Stimulated activated CD4-positive, alpha-beta T cell treated with anti-CD3 and anti-CD28 coated beads, Interleukin-12 subunit alpha, Interleukin-12 subunit beta, amount 100 ng/mL, for 4 hours (primary cell): Measurements from ENCODE around the gene ERLIN1.

Experiments used
- DNase-seq: peaks from one replicate; pipeline ENCODE4 v3.0.0-alpha.2; 2020

The ERLIN1 gene

GRCh38 chr10:100185364-100186252 lies at the start of gene ERLIN1:
TSS of gene ERLIN1 (minus strand) at chr10:100186029. CDS start at chr10:100185626, 403 bp downstream.
- DNase-seq = peak; percentile 95

DNA sequence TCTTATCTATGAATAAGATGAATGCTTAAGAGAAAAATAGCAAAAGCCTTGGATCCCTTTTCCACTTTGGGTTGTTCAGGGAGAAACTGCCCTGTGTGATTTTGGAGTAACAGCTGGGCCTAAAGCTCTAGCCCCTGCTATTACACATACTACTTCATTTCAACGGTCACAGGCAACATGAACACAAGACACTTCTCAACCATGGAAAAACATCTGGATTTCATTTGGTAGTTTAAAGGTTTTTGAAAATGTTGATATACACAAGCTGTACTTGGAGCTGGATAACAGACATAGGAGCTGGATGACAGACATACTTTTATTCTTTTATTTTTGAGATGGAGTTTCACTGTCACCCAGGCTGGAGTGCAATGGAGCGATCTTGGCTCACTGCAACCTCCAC lies 46.3 kb upstream of the ERLIN1 start:
- no peak for DNase-seq

GRCh38 chr10:100229819-100230422 lies 44.1 kb upstream of the ERLIN1 start:
- DNase-seq = no peak

GRCh38 chr10:100223879-100224278 lies 38.0 kb upstream of the ERLIN1 start:
- DNase-seq = no peak

- no peak for DNase-seq
Measured at GRCh38 chr10:100222529-100222928, 36.7 kb upstream of the ERLIN1 start.

GRCh38 chr10:100216006-100216405 lies 30.2 kb upstream of the ERLIN1 start:
- DNase-seq = no peak

GRCh38 chr10:100209303-100209702 lies 23.5 kb upstream of the ERLIN1 start:
- DNase-seq = no peak

DNA sequence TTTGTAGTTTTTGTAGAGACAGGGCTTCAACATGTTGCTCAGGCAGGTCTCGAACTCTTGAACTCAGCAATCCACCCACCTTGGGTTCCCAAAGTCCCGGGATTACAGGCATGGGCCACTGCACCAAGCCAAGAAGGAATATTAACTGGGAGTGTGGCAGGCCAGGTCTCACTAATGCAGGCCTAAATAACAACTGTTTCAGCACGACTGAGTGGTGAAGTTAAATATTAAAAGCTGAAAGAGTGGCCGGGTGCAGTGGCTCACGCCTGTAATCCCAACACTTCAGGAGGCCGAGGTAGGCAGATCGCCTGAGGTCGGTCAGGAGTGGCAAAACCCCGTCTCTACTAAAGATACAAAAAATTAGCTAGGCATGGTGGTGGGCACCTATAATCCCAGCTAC lies 22.4 kb upstream of the ERLIN1 start:
- no peak for DNase-seq

DNA sequence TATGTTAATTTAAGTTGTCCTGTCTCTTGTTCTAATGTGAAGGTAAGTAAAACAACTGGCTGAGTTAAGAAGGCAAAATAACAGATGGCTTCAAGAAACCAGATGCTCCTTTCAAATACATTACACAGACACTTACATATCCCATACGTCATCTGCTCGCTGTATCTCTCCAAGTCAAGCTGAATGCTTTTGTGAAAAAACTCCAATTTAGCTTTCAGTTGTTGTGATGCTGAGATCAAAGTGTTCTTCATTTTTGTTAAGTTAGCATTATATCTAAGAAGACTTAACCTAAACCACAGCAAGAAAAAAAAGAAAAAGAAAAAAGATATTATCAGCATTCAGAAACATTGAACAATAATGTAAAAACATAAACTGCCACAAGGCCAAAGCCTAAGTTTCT lies 18.5 kb upstream of the ERLIN1 start:
- DNase-seq = no peak

DNA sequence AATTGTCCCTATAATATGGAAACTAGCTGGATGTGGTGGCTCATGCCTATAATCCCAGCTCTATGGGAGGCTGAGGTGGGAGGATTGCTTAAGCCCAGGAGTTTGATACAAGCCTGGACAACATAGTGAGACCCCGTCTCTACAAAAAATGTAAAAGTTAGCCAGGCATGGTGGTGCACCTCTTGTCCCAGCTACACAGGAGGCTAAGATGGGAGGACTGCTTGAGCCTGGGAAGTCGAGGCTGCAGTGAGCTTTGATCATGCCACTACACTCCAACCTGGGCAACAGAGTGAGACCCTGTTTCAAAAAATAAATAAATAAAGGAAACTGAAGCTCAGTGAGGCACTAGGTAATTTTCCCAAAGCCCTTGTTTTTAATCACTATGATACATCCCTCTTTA lies 15.7 kb upstream of the ERLIN1 start:
- no peak for DNase-seq

DNA sequence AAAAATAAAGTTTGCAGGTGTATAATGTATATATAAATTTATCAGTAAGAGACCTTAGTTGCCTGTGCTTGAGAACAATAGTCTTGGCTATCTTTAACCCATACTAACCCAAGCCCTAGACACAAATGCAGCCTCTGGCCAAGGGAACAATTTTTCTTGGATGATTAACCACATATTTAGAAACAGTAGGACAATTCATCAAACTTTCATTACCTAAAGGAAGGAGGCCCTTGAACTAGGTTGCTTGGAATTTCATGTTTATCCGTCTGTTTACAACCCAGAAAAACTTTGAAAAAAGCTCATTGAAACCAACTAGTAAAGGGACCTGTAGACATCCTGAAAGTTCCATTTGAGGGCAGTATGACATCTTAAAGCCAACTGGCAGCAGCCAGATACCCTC lies 8.9 kb upstream of the ERLIN1 start:
- no peak for DNase-seq

DNA sequence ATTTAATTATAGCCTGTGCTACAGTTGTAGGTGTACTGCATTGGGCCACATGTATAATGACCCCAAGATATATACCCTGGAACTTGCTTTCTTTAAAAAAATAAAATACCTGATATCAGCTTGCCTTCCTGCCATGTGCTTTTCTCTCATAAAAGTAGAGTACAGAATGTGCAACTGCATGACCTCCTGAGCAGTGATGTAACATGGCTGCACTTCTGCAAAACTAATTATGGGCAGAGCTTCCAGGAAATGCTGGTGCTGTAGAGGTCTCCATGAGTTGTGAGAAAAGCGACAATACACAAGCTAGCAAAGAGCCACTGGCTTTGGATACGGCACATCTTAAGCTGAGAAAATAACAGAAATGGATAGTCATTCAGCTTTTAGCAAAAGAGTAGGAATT lies 6.5 kb upstream of the ERLIN1 start:
- no peak for DNase-seq

- DNase-seq = peak; percentile 22
Measured at GRCh38 chr10:100186253-100187212, 704 bp upstream of the ERLIN1 start.

DNA sequence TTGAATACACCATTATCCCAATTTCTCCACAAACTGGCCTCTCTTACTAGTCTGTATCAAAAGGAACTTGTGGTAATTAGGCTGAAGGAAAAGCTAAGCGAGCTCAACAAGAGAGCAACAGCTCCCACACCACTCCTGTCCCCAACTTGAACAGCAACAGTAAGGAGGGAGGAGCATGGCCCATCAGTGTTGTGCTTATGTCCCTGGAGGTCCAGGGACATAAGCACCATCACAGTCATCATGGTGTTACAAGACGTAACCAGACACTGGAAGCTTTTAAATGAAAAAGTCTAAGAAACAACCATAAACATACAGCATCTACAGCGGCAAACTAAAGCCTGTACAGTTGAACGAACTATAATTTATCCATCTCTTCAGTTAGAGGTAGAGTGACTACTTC lies 989 bp downstream of the ERLIN1 start:
- DNase-seq = no peak

DNA sequence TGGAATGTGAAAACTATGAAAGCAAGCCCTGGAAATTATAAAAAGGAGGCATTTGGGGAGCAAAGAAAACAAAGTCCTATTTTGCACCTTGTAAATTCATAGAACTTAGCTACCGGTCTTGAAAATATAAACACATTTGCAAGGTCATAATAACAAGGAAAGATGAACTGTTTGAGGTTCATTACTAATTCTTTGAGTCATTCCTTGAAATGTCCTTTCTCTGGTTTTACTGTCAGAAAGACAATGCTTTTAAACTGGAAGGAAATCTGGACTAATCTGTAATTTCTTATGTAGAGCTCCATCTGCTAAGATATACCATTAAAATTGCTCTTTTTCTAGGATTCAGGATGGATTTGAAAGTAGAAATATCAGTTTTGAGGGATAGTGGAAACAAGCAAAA lies 1.4 kb downstream of the ERLIN1 start:
- DNase-seq = no peak

GRCh38 chr10:100183481-100183880 lies 2.3 kb downstream of the ERLIN1 start:
- DNase-seq = no peak

GRCh38 chr10:100182908-100183307 lies 2.9 kb downstream of the ERLIN1 start:
- DNase-seq = no peak

GRCh38 chr10:100182281-100182680 lies 3.5 kb downstream of the ERLIN1 start:
- no peak for DNase-seq

DNA sequence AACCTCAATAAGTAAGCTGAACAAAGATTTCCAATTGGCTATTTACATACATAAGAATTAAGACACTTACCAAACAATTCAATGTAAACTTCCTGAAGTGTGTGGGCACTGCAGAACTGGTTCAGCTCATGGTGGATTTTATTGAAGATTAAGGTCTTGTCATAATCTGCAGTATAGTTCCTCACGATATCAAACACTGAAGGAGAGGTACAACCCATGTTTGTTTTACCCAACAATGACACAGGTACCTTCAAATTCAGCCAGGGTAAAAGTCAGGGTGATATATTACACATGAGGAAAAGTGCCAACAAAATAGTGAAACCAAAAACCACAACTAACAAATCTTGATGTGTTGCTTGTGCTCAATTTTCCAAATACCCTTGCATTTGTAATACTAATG lies 10.0 kb downstream of the ERLIN1 start:
- no peak for DNase-seq

DNA sequence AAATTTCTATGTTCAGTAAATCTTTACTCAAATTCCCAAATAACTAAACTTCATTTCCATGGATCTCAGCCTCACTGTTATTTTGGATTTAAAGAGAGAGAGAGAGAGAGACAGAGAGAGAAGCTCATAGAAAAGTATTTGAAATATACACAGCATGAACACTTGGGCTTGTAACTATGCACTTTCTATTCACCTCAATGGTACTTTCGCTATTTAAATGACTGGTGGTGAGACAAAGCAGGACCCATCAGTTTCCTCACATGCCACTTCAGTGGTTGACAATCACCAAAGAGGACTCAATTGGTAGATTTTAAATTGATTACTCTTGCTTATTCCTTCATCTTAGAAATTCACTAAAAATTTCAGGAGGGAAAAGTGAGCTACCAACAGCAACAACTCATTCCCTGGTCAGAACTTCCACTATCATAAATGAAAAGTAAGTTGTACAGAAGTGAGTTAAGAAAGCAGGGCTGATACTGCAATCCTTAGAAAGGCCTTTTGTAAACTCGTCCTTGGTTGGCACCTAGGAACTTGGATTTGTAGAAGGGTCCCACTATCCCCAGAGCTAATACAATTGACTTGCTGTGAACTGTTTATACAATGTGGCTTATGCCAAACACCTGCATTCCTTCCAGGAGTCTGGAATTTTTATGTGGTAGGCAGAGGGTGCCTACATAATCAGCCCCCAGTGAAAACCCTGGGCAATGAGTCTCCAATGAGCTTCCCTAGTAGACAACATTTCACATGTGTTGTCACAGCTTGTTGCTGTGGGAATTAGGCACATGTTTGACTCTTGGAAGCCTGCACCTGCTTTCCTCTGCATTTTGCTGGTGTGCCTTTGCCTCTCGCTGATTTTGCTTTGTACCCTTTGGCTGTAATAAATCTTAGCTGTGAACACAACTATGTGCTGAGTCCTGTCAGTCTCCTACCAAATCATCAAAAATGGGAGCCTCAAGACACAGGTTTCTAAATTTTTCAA lies 10.8 kb downstream of the ERLIN1 start:
- no peak for DNase-seq

- no peak for DNase-seq
Measured at GRCh38 chr10:100173035-100173434, 12.8 kb downstream of the ERLIN1 start.

GRCh38 chr10:100172349-100172748 lies 13.5 kb downstream of the ERLIN1 start:
- DNase-seq = no peak
